ENCODE data around the gene RAB44.

GRCh38 chr6:36692861-36693702 lies 4.5 kb upstream of the RAB44 start:
- no peak for TF ChIP-seq CTCF (IDR thresholded peaks at IDR 0.05 in 2 of 3, conservative IDR thresholded peaks at IDR 0.05 in 1 of 3; ENCODE audit: borderline replicate concordance in 1 of 3, insufficient read depth in 1 of 3, low read depth in 2 of 3, low read length in 2 of 3)
- no peak for TF ChIP-seq JUND (IDR thresholded peaks at IDR 0.05)
- TF ChIP-seq CBX3 (IDR thresholded peaks at IDR 0.05; ENCODE audit: low read depth) = no peak
- TF ChIP-seq RAD21 (IDR thresholded peaks at IDR 0.05; ENCODE audit: low read depth) = no peak
- TF ChIP-seq POLR2AphosphoS5 (IDR thresholded peaks at IDR 0.05; ENCODE audit: low read depth, low read length) = no peak
- TF ChIP-seq FOSL1 (IDR thresholded peaks at IDR 0.05; ENCODE audit: low read depth) = no peak
- TF ChIP-seq SP1 (IDR thresholded peaks at IDR 0.05; ENCODE audit: low read depth) = no peak
- TF ChIP-seq, protein P1, sequence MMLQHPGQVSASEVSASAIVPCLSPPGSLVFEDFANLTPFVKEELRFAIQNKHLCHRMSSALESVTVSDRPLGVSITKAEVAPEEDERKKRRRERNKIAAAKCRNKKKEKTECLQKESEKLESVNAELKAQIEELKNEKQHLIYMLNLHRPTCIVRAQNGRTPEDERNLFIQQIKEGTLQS (IDR thresholded peaks at IDR 0.05) = no peak
- no peak for TF ChIP-seq CEBPB (IDR thresholded peaks at IDR 0.05; ENCODE audit: low read depth)
- no peak for TF ChIP-seq EZH2phosphoT487 (IDR thresholded peaks at IDR 0.05; ENCODE audit: borderline replicate concordance)
- no peak for TF ChIP-seq POLR2A (IDR thresholded peaks at IDR 0.05; ENCODE audit: borderline replicate concordance, extremely low read depth, insufficient read depth, insufficient read length)
- no peak for TF ChIP-seq ELF1 (IDR thresholded peaks at IDR 0.05; ENCODE audit: borderline replicate concordance, low read depth)

All from HCT116 (cell line).